CD4-positive, alpha-beta T cell (primary cell): Measurements from ENCODE around the gene HLA-A. TPM values are rescaled to one million over a fixed set of nuclear protein-coding genes. Genes with fewer than 3 reads are reported as not detected.

Source experiments
- ATAC-seq: fragments of 200-7000 bp; cut with Tn5 transposase; one replicate; pipeline ENCODE4 v1.10.0; 2022; ENCODE audit warnings: mild to moderate bottlenecking; ENCODE audit not compliant: poor library complexity
- CTCF ChIA-PET: fragments of 350-600 bp; sonication (Branson Sonifier 250); formaldehyde crosslinking; loops from one replicate; lab custom pipeline; 2021; ENCODE audit warnings: antibody characterized with exemption, inconsistent platforms; lab: Charles Lee
- POLR2A ChIA-PET: fragments of 350-600 bp; sonication (Branson Sonifier 250); formaldehyde crosslinking; loops from one replicate; lab custom pipeline; 2021; ENCODE audit warnings: antibody characterized with exemption, inconsistent platforms; lab: Charles Lee
- DNase-seq, 14 experiments: peaks; one replicate each; pipeline ENCODE4 v3.0.0-alpha.2; 2013 to 2020; ENCODE audit warnings: mixed read lengths in 2 of 14
- H3K27ac ChIP-seq, 2 donors: one replicate each; pipeline versions ENCODE4 v1.5.1 to v1.7.0; 2013; ENCODE audit warnings: low read length in 2 of 2, low read depth in 1 of 2, mild to moderate bottlenecking in 1 of 2
- H3K27me3 ChIP-seq, 2 experiments: 1 replicate in 1 of 2; 2 replicates in 1 of 2; pipeline versions ENCODE4 v1.6.1 to v1.7.0; 2013; ENCODE audit warnings: low read length in 2 of 2, control low read depth in 1 of 2, mild to moderate bottlenecking in 1 of 2, moderate library complexity in 1 of 2; ENCODE audit not compliant: insufficient read depth in 2 of 2, control insufficient read depth in 1 of 2
- H3K36me3 ChIP-seq: one replicate; pipeline ENCODE4 v1.6.1; 2013; ENCODE audit warnings: low read length, control low read depth; ENCODE audit not compliant: insufficient read depth
- H3K4me1 ChIP-seq: one replicate; pipeline ENCODE4 v1.6.1; 2013; ENCODE audit warnings: low read length, control low read depth; ENCODE audit not compliant: insufficient read depth
- H3K4me3 ChIP-seq: one replicate; pipeline ENCODE4 v1.5.1; 2013; ENCODE audit warnings: mild to moderate bottlenecking, low read length, moderate library complexity
- H3K9me3 ChIP-seq, 2 experiments: 1 replicate in 1 of 2; 2 replicates in 1 of 2; pipeline versions ENCODE4 v1.6.1 to v1.7.0; 2013; ENCODE audit warnings: low read length in 2 of 2, mild to moderate bottlenecking in 2 of 2, control low read depth in 1 of 2, moderate library complexity in 1 of 2; ENCODE audit not compliant: control insufficient read depth in 1 of 2, insufficient read depth in 1 of 2
- H3K27ac Mint-ChIP-seq: one replicate; pipeline ENCODE4 v1.8.0; 2020; ENCODE audit warnings: mixed read lengths
- H3K27me3 Mint-ChIP-seq: one replicate; pipeline ENCODE4 v1.8.0; 2021; ENCODE audit warnings: mixed read lengths
- H3K36me3 Mint-ChIP-seq: one replicate; pipeline ENCODE4 v1.8.0; 2021; ENCODE audit warnings: low read depth, mixed read lengths
- H3K4me1 Mint-ChIP-seq: one replicate; pipeline ENCODE4 v1.8.0; 2021; ENCODE audit warnings: low read depth, mixed read lengths
- H3K4me3 Mint-ChIP-seq: one replicate; pipeline ENCODE4 v1.8.0; 2020; ENCODE audit warnings: mild to moderate bottlenecking, mixed read lengths
- H3K9me3 Mint-ChIP-seq: one replicate; pipeline ENCODE4 v1.8.0; 2020; ENCODE audit warnings: mixed read lengths
- CTCF ChIP-seq: fragments of 200-600 bp; IDR thresholded peaks from one replicate; pipeline ENCODE4 v1.8.0; 2022; ENCODE audit warnings: antibody characterized with exemption, mild to moderate bottlenecking
- intact Hi-C, 2 experiments: fragments of 100-400 bp; cut with DNase I in 1 of 2; cut with micrococcal nuclease in 1 of 2; formaldehyde crosslinking; loops; one replicate each; pipeline versions ENCODE4 v1.15.1 to v1.9.0; 2023 to 2025; cut with DNase I, micrococcal nuclease
- total RNA-seq, 174 experiments: library from RNA in 2 of 174; stranded (reverse) in 2 of 174; gene quantifications; one replicate each; pipeline ENCODE4 v1.2.3 and lab custom pipeline; 2021 to 2026

The HLA-A gene
- total RNA-seq, 2 experiments from 2014 or later: 1,767 to 1,801 TPM

GRCh38 chr6:29908710-29909109, 33.6 kb upstream of the HLA-A start:
- Mint-ChIP-seq H3K36me3 (no peaks in the 10 kb centered on the region), H3K4me1 (no peaks in the 10 kb centered on the region), H3K27ac (no peak overlapping the region), H3K9me3 (no peaks in the 10 kb centered on the region), H3K4me3 (no peak overlapping the region), H3K27me3 (peaks cover 29% of the 10 kb centered on the region)
- ChIA-PET CTCF (no interaction called here), POLR2A (no interaction called here)
- no peaks in the 10 kb centered on the region for H3K9me3 ChIP-seq
- intact Hi-C loops: loop anchor here in 1 of 2 experiments (5.0 kb wide), 1 partner anchor 36 kb away; no protein-coding TSS in a partner anchor
- DNase-seq: no peak
- H3K27ac ChIP-seq: no peak overlapping the region
- no peak for TF ChIP-seq CTCF
- H3K4me1 ChIP-seq: no peaks in the 10 kb centered on the region
- H3K36me3 ChIP-seq: no peaks in the 10 kb centered on the region
- ATAC-seq: no peak
- no peak overlapping the region for H3K4me3 ChIP-seq
- H3K27me3 ChIP-seq: no peaks in the 10 kb centered on the region

GRCh38 chr6:29909985-29910384, 32.3 kb upstream of the HLA-A start:
- peaks cover 29% of the 10 kb centered on the region for H3K27me3 Mint-ChIP-seq
- no peak overlapping the region for H3K27ac ChIP-seq
- H3K27ac Mint-ChIP-seq: no peak overlapping the region
- H3K4me3 ChIP-seq: no peak overlapping the region
- no peaks in the 10 kb centered on the region for H3K36me3 Mint-ChIP-seq
- no peaks in the 10 kb centered on the region for H3K9me3 Mint-ChIP-seq
- no peaks in the 10 kb centered on the region for H3K36me3 ChIP-seq
- intact Hi-C loops: loop anchor here in 1 of 2 experiments (5.0 to 10.0 kb wide), 2 partner anchors 38 to 55 kb away; no protein-coding TSS in a partner anchor
- H3K9me3 ChIP-seq: no peaks in the 10 kb centered on the region
- ChIA-PET POLR2A (no interaction called here), CTCF (no interaction called here)
- no peak for ATAC-seq
- DNase-seq: no peak
- H3K4me3 Mint-ChIP-seq: no peak overlapping the region
- H3K27me3 ChIP-seq: no peaks in the 10 kb centered on the region
- H3K4me1 ChIP-seq: peaks cover 4% of the 10 kb centered on the region
- TF ChIP-seq CTCF: no peak
- H3K4me1 Mint-ChIP-seq: no peaks in the 10 kb centered on the region

- CTCF ChIA-PET: no interaction called here
These were observed 29.5 kb upstream of the HLA-A start for GRCh38 chr6:29912840-29913239.

More at GRCh38 chr6:29912840-29913239, 29.5 kb upstream of the HLA-A start:
- Histone ChIP-seq H3K36me3 (no peaks in the 10 kb centered on the region), H3K4me1 (peaks cover 4% of the 10 kb centered on the region), H3K9me3 (no peaks in the 10 kb centered on the region), H3K4me3 (no peak overlapping the region), H3K27ac (no peak overlapping the region), H3K27me3 (peaks cover 0 to 3% of the 10 kb centered on the region in 2 experiments)
- no peaks in the 10 kb centered on the region for H3K9me3 Mint-ChIP-seq
- H3K4me3 Mint-ChIP-seq: no peak overlapping the region
- no peak for ATAC-seq
- intact Hi-C loops: loop anchor here in 1 of 2 experiments (10.0 kb wide), 1 partner anchor 58 kb away; no protein-coding TSS in a partner anchor
- POLR2A ChIA-PET: no interaction called here
- no peak overlapping the region for H3K27ac Mint-ChIP-seq
- H3K4me1 Mint-ChIP-seq: no peaks in the 10 kb centered on the region
- H3K27me3 Mint-ChIP-seq: peaks cover 24% of the 10 kb centered on the region
- no peak for TF ChIP-seq CTCF
- H3K36me3 Mint-ChIP-seq: no peaks in the 10 kb centered on the region
- DNase-seq: no peak
